GM18502 (cell line): ENCODE results near the gene FAM20A.

Experiments
- ATAC-seq: cut with Tn5 transposase; IDR thresholded peaks from one replicate; pipeline ENCODE4 v1.9.1; 2021; ENCODE audit warnings: mild to moderate bottlenecking; ENCODE audit not compliant: unreplicated experiment, poor library complexity

FAM20A gene

GRCh38 chr17:68570526-68570925, 30.6 kb downstream of the FAM20A start:
- no peak for ATAC-seq

DNA sequence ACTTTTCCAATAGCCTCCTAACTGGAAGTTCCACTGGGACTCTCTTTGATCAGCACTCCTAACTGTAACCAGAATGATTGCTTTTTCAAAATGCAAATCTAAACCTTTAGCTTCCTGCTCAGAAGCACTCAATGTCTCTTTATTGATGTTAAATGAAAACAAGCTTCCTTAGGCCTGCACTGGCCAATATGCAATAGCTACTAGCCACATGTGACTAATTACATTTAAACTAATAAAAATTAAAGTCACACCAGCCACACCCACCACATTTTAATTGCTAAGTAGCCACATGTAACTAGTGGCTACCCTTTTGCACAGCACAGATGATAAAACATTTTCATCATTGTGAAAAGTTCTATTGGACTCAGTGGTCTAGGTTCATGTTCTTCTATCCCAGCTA, 31.8 kb downstream of the FAM20A start:
- no peak for ATAC-seq

GRCh38 chr17:68568581-68568980, 32.6 kb downstream of the FAM20A start:
- no peak for ATAC-seq

- no peak for ATAC-seq
Measured at GRCh38 chr17:68567581-68567980, 33.6 kb downstream of the FAM20A start.

GRCh38 chr17:68567035-68567434, 34.1 kb downstream of the FAM20A start:
- no peak for ATAC-seq

GRCh38 chr17:68566442-68566738, 34.8 kb downstream of the FAM20A start:
- ATAC-seq, result no peak

DNA sequence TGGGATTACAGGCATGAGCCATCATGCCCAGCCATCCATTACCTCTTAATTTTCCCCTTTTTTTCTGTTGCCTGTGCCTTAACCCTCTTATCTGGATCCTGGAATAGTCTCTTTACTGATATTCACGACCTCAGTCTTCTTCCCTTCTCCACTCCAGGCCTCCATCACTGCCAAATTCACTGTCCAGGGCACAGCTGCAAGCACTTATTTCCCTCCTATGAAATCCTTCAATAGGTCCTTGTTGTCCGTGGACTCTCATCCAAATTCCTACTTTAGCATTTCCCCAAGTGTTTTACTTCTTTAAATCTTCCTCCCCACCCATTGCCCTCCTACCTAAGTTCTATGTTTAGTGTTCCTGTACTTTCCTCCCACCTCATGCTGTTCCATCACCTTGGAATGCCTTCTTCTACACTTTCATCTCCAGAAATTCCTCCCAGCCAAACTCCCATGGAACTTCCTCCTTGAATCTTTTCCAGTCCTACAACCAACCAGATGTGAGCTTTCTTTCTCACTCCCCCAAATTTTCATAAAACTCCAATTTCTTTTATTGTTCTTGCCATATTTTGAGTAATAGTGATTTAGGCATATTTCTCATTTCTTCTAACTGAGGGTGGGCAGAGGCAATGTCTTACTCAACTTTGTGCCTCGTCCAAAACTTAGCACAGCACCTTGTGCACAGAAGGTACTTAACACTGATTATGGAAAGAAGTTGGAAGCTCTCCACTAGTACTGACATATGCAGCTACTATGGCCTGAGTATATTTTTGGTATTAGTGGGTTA, 35.3 kb downstream of the FAM20A start:
- no peak for ATAC-seq

- no peak for ATAC-seq
Measured at GRCh38 chr17:68564415-68565111, 36.6 kb downstream of the FAM20A start.

DNA sequence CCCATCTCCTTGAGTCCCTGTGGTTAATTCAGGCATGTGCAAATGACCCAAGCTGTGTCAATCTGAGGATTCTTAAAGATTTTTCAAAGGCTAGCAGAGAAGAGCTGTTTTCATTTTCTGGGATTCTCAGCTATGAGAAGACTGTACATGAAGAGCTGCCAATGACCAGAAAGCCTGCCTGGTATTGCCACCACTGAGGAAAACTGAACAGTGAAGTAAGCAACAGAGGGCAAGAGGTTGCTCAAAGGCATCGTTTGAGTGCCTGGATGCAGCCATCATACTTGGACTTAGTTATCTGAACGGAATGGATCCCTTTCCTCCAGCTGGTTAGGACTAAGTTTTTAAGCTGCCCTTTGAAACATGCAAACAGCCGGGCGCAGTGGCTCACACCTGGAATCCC, 38.4 kb downstream of the FAM20A start:
- no peak for ATAC-seq

DNA sequence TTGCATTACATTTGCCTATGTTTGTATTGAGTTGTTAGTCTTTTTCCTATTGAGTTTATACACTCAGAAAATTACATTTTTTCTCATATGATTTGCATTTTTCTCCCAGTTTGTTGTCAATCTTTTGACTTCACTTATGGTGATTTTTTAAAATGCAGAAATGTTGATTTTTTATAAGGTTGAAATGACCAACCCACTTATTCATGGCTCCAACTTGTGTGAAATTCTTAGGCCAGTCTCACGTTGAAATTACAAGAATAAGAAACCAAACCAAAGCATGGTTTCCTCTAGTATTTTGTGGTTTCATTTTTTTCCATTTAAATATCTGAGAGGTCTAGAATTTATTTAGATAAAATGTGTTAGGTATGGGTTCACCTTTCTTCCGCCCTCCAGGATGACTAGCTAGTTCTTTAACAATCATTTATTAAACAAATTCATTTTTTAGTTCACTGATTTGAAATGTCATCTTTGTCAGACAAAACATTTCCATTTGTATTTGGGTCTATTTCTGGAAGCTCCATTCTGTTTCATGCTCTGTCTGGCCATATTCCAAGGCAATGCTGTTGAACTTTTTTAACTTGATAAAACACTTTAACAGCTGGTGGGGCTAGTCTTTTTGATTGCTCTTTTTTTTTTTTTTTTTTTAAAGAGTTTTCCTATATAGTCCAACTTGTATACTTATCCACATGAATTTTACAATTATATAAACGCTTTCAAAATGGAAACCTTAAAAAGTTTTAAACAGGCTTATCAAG, 40.0 kb downstream of the FAM20A start:
- ATAC-seq, result no peak

DNA sequence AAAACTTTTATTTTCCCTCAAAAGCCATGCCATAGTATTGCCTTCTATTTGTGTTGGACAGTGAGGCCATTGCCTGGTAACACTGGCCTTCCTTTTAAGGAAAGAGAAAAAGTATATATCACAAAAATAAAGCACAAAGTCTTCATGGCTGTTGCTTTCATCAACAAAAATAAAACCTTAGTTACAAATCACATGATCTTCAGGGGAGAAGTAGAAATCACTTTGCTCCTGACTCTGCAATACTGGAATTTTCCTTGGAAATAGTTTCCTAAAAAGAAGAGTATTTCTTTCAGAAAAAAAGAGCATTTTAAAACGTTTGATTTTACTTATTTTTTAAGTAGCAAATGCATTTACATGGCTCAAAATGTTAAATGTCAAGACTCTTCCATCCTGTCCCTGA, 41.9 kb downstream of the FAM20A start:
- ATAC-seq, result no peak

- no peak for ATAC-seq
Measured at GRCh38 chr17:68556551-68556950, 44.6 kb downstream of the FAM20A start.

GRCh38 chr17:68544111-68544915, 56.9 kb downstream of the FAM20A start:
- ATAC-seq, result no peak

GRCh38 chr17:68542698-68543463, 58.3 kb downstream of the FAM20A start:
- ATAC-seq, result no peak

- ATAC-seq, result no peak
Measured at GRCh38 chr17:68541816-68542215, 59.4 kb downstream of the FAM20A start.

DNA sequence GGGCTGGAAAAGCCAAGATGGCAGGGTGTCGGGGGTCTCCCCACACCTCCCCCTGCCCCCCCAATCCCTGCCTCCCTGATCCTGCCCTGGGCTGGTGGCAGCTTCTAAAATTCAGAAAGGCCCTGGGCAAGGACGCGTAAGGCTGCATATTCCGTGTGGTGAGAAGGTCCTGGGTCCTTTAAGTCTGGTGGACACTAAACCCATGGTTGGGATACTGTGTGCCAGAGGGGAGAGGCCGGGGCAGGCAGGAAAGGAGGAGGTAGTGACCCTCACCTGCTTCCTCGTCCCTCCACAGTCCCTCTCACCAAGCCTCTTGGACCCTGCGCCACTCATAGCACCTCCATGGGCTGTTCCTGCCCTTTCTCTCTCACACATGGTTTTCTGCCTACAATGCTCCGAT, 60.2 kb downstream of the FAM20A start:
- no peak for ATAC-seq

DNA sequence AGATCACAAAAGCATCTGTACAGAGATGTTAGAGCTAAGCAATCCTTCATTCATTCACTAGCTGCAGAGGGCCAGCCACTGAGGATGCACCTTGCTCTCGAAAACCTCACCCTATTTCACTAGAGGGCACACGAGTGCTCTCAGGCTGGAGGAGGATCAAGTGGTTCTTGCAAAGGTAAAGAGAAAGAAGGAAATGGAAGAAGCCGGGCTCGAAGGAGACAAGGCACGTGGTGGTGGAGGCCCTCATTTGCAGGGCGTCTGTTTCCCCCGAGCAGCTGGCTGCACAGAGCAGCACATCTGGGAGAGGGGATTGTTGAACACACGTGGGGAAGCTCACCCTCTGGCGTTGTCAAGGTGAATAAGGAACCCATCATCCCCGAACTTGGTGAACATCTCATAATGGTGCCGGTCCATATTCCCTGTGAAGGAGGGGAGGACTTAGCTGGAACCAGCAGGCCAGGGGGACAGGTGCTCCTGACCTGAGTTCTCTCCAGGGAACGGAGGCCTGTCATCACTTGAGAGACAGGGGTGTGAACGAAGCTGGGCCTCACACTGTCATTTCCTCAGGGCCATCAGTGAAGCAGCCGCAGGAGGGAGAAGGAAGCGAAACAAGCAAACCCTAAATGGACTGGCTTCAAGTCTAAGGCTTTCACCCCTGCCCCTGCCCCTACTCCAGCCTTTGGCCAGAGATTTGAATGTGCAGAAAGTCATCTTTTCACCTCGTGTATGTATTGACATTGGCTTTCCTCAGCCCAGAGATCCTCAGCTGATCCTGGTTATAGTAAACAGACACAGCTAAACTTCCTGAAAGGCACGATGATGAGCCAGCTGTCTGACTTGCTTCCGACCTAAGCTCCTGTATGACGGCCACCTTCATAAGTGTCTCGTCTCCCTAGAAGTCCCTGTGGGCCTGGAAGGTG, 61.4 kb downstream of the FAM20A start:
- no peak for ATAC-seq

GRCh38 chr17:68535922-68536321, 65.2 kb downstream of the FAM20A start:
- no peak for ATAC-seq

DNA sequence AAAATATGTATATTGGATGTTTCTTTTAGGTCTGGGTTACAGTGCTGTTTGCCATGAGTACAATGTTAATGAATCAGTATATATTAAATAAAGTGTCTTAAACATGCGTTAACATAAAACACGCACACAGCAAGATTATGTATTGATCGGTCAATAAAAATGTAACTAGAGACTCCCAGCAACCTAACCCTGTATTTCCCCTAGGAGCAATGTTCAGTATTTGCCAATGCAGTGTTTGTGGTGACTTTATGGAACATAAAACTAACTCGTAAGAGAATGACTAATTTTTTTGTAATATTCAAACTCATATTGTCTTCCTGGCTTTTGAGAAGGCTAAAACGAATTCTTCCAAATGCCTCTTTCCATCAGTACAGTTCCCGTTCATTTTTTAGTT, 66.5 kb downstream of the FAM20A start:
- ATAC-seq, result no peak
